GM19397 (cell line): ENCODE measurements around the gene CRYBG2.
A peak's percentile ranks its signal among the peaks of the same experiment; 100 is the strongest.

Experiments used
- ATAC-seq: cut with Tn5 transposase; IDR thresholded peaks from one replicate; pipeline ENCODE4 v1.9.1; 2021; ENCODE audit warnings: mild to moderate bottlenecking, moderate library complexity; ENCODE audit not compliant: unreplicated experiment

The CRYBG2 gene

GRCh38 chr1:26282401-26282918 is 71.5 kb downstream of the CRYBG2 start:
- ATAC-seq: no peak

DNA sequence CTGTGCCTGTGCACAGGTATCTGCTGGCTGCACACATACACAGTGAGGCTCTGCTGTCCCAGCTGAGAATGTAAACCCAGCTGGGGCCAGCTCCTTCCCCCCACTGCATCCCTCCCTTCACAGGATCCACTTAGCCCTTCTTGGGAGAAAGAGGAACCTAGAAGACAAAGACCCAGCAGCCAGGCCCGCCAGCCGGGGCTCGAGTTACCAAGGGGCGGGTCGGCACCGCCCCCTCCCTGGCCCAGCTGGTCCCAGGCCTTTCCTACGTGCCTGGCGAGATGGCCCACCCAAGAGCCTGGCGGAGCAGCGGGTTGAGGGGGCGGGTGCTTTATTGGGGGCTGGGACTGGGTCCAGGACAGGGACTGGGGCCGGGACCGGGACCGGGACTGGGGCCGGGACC is 72.0 kb downstream of the CRYBG2 start:
- no peak for ATAC-seq

DNA sequence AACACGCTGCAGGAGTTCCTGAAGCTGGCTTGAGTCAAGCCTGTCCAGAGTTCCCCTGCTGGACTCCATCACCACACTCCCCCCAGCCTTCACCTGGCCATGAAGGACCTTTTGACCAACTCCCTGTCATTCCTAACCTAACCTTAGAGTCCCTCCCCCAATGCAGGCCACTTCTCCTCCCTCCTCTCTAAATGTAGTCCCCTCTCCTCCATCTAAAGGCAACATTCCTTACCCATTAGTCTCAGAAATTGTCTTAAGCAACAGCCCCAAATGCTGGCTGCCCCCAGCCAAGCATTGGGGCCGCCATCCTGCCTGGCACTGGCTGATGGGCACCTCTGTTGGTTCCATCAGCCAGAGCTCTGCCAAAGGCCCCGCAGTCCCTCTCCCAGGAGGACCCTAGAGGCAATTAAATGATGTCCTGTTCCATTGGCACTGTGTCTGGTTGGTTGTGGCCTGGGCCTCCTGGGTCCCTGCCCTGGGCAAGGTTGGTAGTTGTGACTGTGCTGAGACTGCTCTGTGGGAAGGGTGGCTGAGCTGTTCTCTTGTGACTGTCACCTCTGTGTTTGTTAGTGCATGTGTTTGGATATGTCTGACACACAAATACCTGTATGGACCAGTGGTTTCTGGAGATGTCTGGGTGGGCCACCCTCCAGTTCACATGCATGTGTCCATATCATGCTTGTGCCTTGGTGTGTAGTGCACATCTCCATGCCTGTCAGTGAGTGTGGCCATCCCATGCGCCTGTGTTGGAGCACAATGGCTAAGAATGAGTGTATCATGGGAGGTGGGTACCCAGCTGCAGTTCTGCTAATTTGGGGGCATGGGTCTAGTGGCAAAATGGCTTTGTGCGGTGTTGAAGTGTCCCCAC is 72.6 kb downstream of the CRYBG2 start:
- ATAC-seq: no peak

DNA sequence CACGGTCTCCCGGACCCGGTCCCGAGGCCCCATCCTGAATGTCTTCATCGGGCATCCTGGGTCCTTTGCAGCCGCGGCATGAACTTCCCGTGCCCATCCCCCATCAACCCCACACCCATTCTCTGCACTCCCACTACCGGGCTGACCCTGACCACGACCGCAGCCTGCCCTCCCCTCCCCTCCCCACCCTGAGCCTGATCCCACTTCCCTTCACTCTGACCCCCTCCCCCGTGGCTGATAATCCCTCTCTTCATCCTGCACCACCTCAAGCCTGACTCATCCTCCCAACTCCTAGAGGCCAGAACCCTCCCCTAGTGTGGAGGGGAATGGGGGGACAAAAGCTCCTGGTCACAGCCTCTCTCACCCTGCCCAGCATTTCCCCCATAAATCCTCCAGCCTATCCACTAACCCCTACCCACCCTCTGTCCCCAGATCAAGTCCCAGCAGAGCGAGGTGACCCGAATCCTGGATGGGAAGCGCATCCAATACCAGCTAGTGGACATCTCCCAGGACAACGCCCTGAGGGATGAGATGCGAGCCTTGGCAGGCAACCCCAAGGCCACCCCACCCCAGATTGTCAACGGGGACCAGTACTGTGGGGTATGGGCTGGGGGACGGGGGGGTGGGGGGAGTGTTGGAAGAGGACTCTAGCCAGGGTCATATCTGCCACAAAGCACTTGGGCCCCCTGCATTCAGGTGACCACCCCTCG is 73.4 kb downstream of the CRYBG2 start:
- ATAC-seq: no peak

- ATAC-seq: peak; percentile 71
Measured at GRCh38 chr1:26279456-26280332, 74.2 kb downstream of the CRYBG2 start, which contains the start of gene SH3BGRL3. SH3BGRL3 (plus strand) TSS chr1:26280086; CDS start chr1:26280156, 70 bp downstream.

GRCh38 chr1:26278724-26279455 is 75.0 kb downstream of the CRYBG2 start:
- ATAC-seq: no peak

GRCh38 chr1:26278303-26278702 is 75.6 kb downstream of the CRYBG2 start:
- no peak for ATAC-seq

DNA sequence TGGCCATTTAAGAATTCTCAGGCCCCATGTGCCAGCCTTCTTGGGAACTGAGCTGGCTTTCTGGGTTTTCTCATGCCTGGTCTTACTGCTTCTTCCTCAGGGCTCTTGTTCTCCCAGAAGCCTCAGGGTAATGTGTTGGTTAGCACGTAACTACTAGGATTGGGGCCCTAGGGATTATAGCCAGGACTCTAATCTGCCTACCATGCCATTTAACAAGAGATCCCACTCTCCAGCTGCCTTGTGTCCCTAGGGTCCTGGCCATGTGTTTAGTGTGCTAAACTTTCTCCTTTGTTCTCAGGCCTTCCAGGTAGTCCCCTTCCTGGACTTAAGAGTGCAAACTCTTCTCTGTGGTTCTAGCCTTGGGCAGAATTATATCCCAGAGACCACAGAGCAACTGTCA is 76.2 kb downstream of the CRYBG2 start:
- ATAC-seq: no peak

DNA sequence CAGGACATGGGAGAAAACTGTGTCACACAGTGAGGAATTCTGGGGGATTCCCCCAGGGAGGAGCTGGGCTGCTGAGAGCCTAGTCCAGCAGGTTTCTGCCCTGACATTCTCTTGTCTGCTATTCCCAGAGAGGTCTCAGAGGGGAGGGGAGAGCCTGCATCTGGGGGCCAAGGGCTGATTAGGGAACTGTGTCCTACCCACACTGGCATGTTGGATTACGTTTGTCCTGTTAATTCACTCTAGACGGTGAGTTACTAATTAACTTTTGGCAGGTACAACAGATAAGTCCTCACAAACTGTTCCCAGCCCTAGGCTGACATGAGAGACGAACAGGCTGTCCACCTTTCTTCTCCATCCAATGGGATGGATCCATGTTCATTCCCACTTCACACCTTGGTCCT is 76.7 kb downstream of the CRYBG2 start:
- ATAC-seq: no peak

GRCh38 chr1:26276432-26276838 is 77.5 kb downstream of the CRYBG2 start:
- ATAC-seq: no peak

GRCh38 chr1:26275580-26276431 is 78.1 kb downstream of the CRYBG2 start:
- no peak for ATAC-seq

DNA sequence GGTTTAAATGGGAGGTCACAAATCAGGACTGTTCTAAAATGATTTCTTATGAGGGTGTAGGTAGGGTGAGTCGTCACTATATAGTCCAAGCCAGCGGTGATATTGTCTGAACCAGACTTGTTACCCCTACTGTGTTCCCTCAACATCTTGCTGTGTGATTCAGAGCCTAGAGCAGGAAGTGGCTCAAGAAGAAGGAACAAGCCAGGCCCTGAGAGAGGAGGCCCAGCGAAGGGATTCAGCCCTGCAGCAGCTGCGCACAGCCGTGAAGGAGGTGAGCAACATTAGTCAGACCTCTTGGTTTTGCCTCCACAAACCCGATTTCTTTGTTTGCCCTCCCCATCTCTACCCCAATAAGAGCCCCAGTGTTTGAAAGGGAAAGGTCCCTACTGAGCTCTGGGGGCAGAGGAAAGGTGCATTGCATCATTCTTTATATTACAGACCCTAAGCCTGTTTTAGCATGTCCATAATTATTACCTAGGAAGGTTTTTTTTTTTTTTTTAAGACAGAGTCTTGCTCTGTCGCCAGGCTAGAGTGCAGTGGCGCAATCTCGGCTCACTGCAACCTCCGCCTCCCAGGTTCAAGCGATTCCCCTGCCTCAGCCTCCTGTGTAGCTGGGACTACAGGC is 79.0 kb downstream of the CRYBG2 start:
- no peak for ATAC-seq
